GM23248 (cell line): ENCODE measurements around the gene TTC3. TPM values are rescaled to one million over a fixed set of nuclear protein-coding genes. Genes with fewer than 3 reads are reported as not detected.
A peak's percentile ranks its signal among the peaks of the same experiment; 100 is the strongest.

Experiments
- DNase-seq: peaks from one replicate; pipeline ENCODE4 v3.0.0-alpha.2; 2015
- H2AFZ ChIP-seq: fragments of 200-600 bp; sonication (generic); 2 replicates; pipeline ENCODE4 v1.6.1; 2016; ENCODE audit warnings: antibody characterized with exemption
- H3F3A ChIP-seq: fragments of 200-600 bp; sonication (generic); 2 replicates; pipeline ENCODE4 v1.6.1; 2016; ENCODE audit warnings: mild to moderate bottlenecking, antibody characterized with exemption, mixed run types; ENCODE audit not compliant: insufficient read depth
- H3K27ac ChIP-seq: fragments of 200-600 bp; sonication (generic); 2 replicates; pipeline ENCODE4 v1.5.1; 2016; ENCODE audit warnings: mild to moderate bottlenecking
- H3K27me3 ChIP-seq: fragments of 200-600 bp; sonication (generic); replicated peaks from 2 replicates; pipeline ENCODE4 v1.6.1; 2016; ENCODE audit warnings: mild to moderate bottlenecking; ENCODE audit not compliant: insufficient read depth
- H3K36me3 ChIP-seq: fragments of 200-600 bp; sonication (generic); 2 replicates; pipeline ENCODE4 v1.6.1; 2016; ENCODE audit warnings: low read depth, mild to moderate bottlenecking
- H3K4me1 ChIP-seq: fragments of 200-600 bp; sonication (generic); 2 replicates; pipeline ENCODE4 v1.6.1; 2016; ENCODE audit warnings: mild to moderate bottlenecking; ENCODE audit not compliant: insufficient read depth
- H3K4me2 ChIP-seq: fragments of 200-600 bp; sonication (generic); one replicate; pipeline ENCODE4 v1.6.1; 2016; ENCODE audit warnings: mild to moderate bottlenecking; ENCODE audit not compliant: unreplicated experiment
- H3K4me3 ChIP-seq: fragments of 200-600 bp; sonication (generic); 2 replicates; pipeline ENCODE4 v1.5.1; 2016; ENCODE audit warnings: mild to moderate bottlenecking
- H3K79me2 ChIP-seq: fragments of 200-600 bp; sonication (generic); 2 replicates; pipeline ENCODE4 v1.6.1; 2016; ENCODE audit warnings: mild to moderate bottlenecking; ENCODE audit not compliant: insufficient read depth
- H3K9ac ChIP-seq: fragments of 200-600 bp; sonication (generic); 2 replicates; pipeline ENCODE4 v1.6.1; 2016; ENCODE audit warnings: mild to moderate bottlenecking
- H3K9me2 ChIP-seq: fragments of 200-600 bp; sonication (generic); 2 replicates; pipeline ENCODE4 v1.6.1; 2016; ENCODE audit warnings: mixed run types, mild to moderate bottlenecking, moderate library complexity; ENCODE audit not compliant: insufficient read depth
- H3K9me3 ChIP-seq: fragments of 200-600 bp; sonication (generic); one replicate; pipeline ENCODE4 v1.6.1; 2017; ENCODE audit warnings: low read depth
- H4K20me1 ChIP-seq: fragments of 200-600 bp; sonication (generic); 2 replicates; pipeline ENCODE4 v1.6.0; 2016; ENCODE audit not compliant: insufficient read depth
- EZH2 ChIP-seq: fragments of 200-600 bp; sonication (generic); IDR thresholded peaks from 2 replicates; pipeline ENCODE4 v1.6.1; 2018; ENCODE audit warnings: antibody characterized with exemption, mild to moderate bottlenecking; ENCODE audit not compliant: insufficient read depth, poor library complexity, severe bottlenecking
- EZH2phosphoT487 ChIP-seq: fragments of 200-600 bp; sonication (generic); IDR thresholded peaks from 2 replicates; pipeline ENCODE4 v1.6.1; 2018; ENCODE audit warnings: antibody characterized with exemption, moderate library complexity, mild to moderate bottlenecking, low read depth; ENCODE audit not compliant: insufficient read depth
- WGBS, 2 experiments: methylation state at CpG; one replicate each; pipeline ENCODE4 v1.1.6; 2015 to 2017; ENCODE audit warnings: low lambda C conversion rate in 2 of 2, low coverage in 1 of 2; ENCODE audit errors: missing lambda C conversion rate in 2 of 2; 5-methylcytosine and 5-hydroxymethylcytosine counted together
- in situ Hi-C: fragments of 300-500 bp; cut with MboI; formaldehyde crosslinking; loops from 2 replicates; pipeline ENCODE4 v1.15.0; 2020
- polyA plus RNA-seq: library from polyadenylated mRNA; unstranded; fragments of >200 nt; fragmentation: Nextera tagmentation; extraction: Ambion mirVana; gene quantifications from 2 replicates; pipeline ENCODE4 v1.2.1, GENCODE V29; 2016
- total RNA-seq: library from RNA; depleted of rRNA; stranded (reverse); fragments of >200 nt; shearing (Covaris generic); gene quantifications from 2 replicates; pipeline ENCODE4 v1.2.3, GENCODE V29; 2014

The TTC3 gene
- total and polyA plus RNA-seq, 2 experiments from 2014 or later: 204 to 216 TPM

GRCh38 chr21:37202221-37203110, 129.4 kb downstream of the TTC3 start:
- H3K9me2 ChIP-seq: no peaks in the 10 kb centered on the region
- no peaks in the 10 kb centered on the region for H3K27me3 ChIP-seq
- H3K36me3 ChIP-seq: peaks cover 39% of the 10 kb centered on the region
- 82 to 87% methylated on average over 14 of the region's 14 CpGs for WGBS, 2 experiments
- H3K27ac ChIP-seq: no peak overlapping the region
- no peak for DNase-seq
- H3K9me3 ChIP-seq: no peaks in the 10 kb centered on the region
- H3K4me3 ChIP-seq: no peak overlapping the region
- H3K9ac ChIP-seq: no peak overlapping the region
- in situ Hi-C loops: no loop called here
- H4K20me1 ChIP-seq: no peaks in the 10 kb centered on the region
- H3K79me2 ChIP-seq: 0 out of 2 replicates have a peak, but pooled peaks cover 4% of the 10 kb centered on the region
- TF ChIP-seq EZH2: no peak
- no peak for TF ChIP-seq EZH2phosphoT487
- no peak overlapping the region for H2AFZ ChIP-seq
- H3K4me2 ChIP-seq: no peak overlapping the region
- H3F3A ChIP-seq: peaks cover 24% of the 10 kb centered on the region
- H3K4me1 ChIP-seq: peaks cover 11% of the 10 kb centered on the region; the same call in 1 of the 2 replicates

GRCh38 chr21:37204580-37204979, 131.5 kb downstream of the TTC3 start:
- Histone ChIP-seq H3K36me3 (peaks cover 31% of the 10 kb centered on the region), H3K4me1 (peaks cover 15% of the 10 kb centered on the region; the same call in 1 of the 2 replicates), H3K27ac (no peak overlapping the region), H3K4me2 (no peak overlapping the region), H3K9me2 (no peaks in the 10 kb centered on the region), H3K27me3 (no peaks in the 10 kb centered on the region), H3K9me3 (no peaks in the 10 kb centered on the region), H3K79me2 (no peaks in the 10 kb centered on the region), H3K9ac (no peak overlapping the region), H2AFZ (no peak overlapping the region), H4K20me1 (no peaks in the 10 kb centered on the region), H3K4me3 (no peak overlapping the region), H3F3A (peaks cover 21% of the 10 kb centered on the region)
- TF ChIP-seq EZH2phosphoT487 (no peak), EZH2 (no peak)
- WGBS, 2 experiments: 87 to 90% methylated on average over 7 of the region's 7 CpGs
- in situ Hi-C loops: no loop called here
- no peak for DNase-seq

- no peak overlapping the region for H3K27ac ChIP-seq
- WGBS, 2 experiments: 85 to 86% methylated on average over 7 of the region's 7 CpGs
- in situ Hi-C loops: no loop called here
Observed at GRCh38 chr21:37206496-37206895, 133.4 kb downstream of the TTC3 start.

DNA sequence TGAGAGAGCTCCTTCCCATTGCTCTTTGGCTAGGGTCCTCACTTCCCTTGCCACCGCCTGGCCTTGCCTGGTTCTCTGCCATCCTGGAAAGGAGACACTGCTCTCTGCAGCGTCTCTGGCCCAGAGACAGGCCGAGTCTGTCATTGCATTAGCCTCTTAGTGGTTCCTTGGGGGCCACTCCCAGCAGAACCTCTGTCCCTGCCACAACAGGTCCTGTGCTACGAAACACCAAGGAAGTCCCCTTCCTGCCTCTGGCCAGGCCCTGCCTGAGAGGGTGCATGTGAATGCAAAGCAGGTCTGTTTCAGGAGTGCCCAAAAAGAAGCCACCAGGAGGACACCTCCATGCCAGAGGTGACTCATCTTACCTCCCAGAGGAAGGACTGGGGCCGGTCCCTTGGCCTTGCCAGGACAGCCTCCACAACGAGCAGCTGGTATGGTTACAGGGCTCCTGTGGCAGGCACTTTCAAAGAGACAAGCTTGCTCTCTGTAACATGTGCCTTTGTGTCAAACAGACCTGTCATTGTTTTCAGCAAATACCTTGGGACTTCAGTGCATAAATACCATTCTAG, 134.5 kb downstream of the TTC3 start:
- peak overlapping the region; percentile 35 for H3K27ac ChIP-seq
- H3K79me2 ChIP-seq: no peaks in the 10 kb centered on the region
- peaks cover 10% of the 10 kb centered on the region for H3K36me3 ChIP-seq
- H3K9me2 ChIP-seq: no peaks in the 10 kb centered on the region
- WGBS, 2 experiments: 10 to 15% methylated on average over 6 of the region's 6 CpGs
- peak; percentile 77 for DNase-seq
- peak overlapping the region; percentile 60; the same call in 1 of the 2 replicates for H2AFZ ChIP-seq
- peak overlapping the region; percentile 55 for H3K9ac ChIP-seq
- peaks cover 15% of the 10 kb centered on the region; the same call in 1 of the 2 replicates for H3K4me1 ChIP-seq
- peaks cover 21% of the 10 kb centered on the region for H3F3A ChIP-seq
- no peaks in the 10 kb centered on the region for H4K20me1 ChIP-seq
- no peaks in the 10 kb centered on the region for H3K27me3 ChIP-seq
- no peaks in the 10 kb centered on the region for H3K9me3 ChIP-seq
- in situ Hi-C loops: no loop called here
- TF ChIP-seq EZH2phosphoT487 (no peak), EZH2 (no peak)
- H3K4me2 ChIP-seq: peak overlapping the region; percentile 71
- peak overlapping the region; percentile 55 for H3K4me3 ChIP-seq

More at GRCh38 chr21:37206496-37206895, 133.4 kb downstream of the TTC3 start:
- H3K4me2 ChIP-seq: no peak overlapping the region
- H3K27me3 ChIP-seq: no peaks in the 10 kb centered on the region
- H2AFZ ChIP-seq: no peak overlapping the region
- TF ChIP-seq EZH2phosphoT487 (no peak), EZH2 (no peak)
- no peaks in the 10 kb centered on the region for H3K9me3 ChIP-seq
- H3K79me2 ChIP-seq: no peaks in the 10 kb centered on the region
- no peaks in the 10 kb centered on the region for H3K9me2 ChIP-seq
- H3K4me1 ChIP-seq: peaks cover 15% of the 10 kb centered on the region; the same call in 1 of the 2 replicates
- no peak for DNase-seq
- no peak overlapping the region for H3K9ac ChIP-seq
- H3F3A ChIP-seq: peaks cover 21% of the 10 kb centered on the region
- H4K20me1 ChIP-seq: no peaks in the 10 kb centered on the region
- no peak overlapping the region for H3K4me3 ChIP-seq
- peaks cover 19% of the 10 kb centered on the region for H3K36me3 ChIP-seq
